ENCODE measurements around the gene LRP2.

- TF ChIP-seq CTCF (IDR thresholded peaks at IDR 0.05) (no peak), GABPA (IDR thresholded peaks at IDR 0.05; ENCODE audit: low read depth) (no peak), REST (IDR thresholded peaks at IDR 0.05; ENCODE audit: low read depth, low read length) (no peak), POLR2AphosphoS5 (IDR thresholded peaks at IDR 0.05; ENCODE audit: low read depth, low read length) (no peak), RAD21 (IDR thresholded peaks at IDR 0.05; ENCODE audit: low read length) (no peak), EZH2phosphoT487 (IDR thresholded peaks at IDR 0.05; ENCODE audit: borderline replicate concordance, low read depth) (no peak), TCF12 (IDR thresholded peaks at IDR 0.05) (no peak), USF1 (IDR thresholded peaks at IDR 0.05; ENCODE audit: borderline replicate concordance, low read depth) (no peak), FOXM1 (IDR thresholded peaks at IDR 0.05; ENCODE audit: low read depth) (no peak), ELF1 (IDR thresholded peaks at IDR 0.05) (no peak), YY1 (IDR thresholded peaks at IDR 0.05; ENCODE audit: low read depth) (no peak)
These were observed 202.6 kb downstream of the LRP2 start for GRCh38 chr2:169159686-169160085.
